ENCODE measurements around the gene FUT1. TPM values are rescaled to one million over a fixed set of nuclear protein-coding genes. Genes with fewer than 3 reads are reported as not detected.

FUT1 gene
- total RNA-seq, 2 donors from 2014 or later: 2.1 to 4.1 TPM

DNA sequence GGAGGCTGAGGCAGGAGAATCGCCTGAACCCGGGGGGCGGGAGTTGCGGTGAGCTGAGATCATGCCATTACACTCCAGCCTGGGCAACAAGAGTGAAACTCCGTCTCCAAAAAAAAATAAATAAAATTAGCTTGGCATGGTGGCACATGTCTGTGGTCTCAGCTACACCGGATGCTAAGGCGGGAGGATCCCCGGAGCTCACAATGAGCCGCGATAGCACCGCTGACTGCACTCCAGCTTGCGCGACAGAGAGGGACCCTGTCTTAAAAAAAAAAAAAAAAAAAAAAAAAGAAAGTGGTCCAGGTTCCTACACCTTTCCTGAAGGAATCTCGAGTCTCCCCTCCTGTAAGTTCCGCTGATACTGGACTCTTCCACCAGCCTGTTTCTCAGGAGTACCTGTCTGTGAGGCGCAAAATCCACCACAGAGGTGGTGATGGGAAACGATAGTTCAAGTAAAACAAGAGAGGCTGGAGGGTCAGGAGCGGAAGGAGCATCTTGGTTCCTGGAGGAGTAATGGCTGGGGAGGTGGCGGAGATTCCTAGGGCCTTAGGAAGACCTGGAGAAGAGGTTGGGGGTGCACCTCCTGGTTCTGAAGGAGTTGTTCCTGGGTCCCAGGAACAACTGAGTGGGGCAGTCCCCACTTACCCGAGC, 471 bp downstream of the FUT1 start:
- Histone ChIP-seq H3K4me1 (replicated peaks) (no peaks in the 10 kb centered on the region), H3K27me3 (replicated peaks; ENCODE audit: insufficient read depth) (no peaks in the 10 kb centered on the region), H3K36me3 (no peaks in the 10 kb centered on the region), H3K9me3 (no peaks in the 10 kb centered on the region), H3K27ac (peak overlapping the region; percentile 66 to 79), H3K4me3 (peak overlapping the region; percentile 33 to 48)
- no peak for DNase-seq (ENCODE audit: low spot score)
- intact Hi-C loops (cut with DNase I): no loop called here
- TF ChIP-seq, protein P1, sequence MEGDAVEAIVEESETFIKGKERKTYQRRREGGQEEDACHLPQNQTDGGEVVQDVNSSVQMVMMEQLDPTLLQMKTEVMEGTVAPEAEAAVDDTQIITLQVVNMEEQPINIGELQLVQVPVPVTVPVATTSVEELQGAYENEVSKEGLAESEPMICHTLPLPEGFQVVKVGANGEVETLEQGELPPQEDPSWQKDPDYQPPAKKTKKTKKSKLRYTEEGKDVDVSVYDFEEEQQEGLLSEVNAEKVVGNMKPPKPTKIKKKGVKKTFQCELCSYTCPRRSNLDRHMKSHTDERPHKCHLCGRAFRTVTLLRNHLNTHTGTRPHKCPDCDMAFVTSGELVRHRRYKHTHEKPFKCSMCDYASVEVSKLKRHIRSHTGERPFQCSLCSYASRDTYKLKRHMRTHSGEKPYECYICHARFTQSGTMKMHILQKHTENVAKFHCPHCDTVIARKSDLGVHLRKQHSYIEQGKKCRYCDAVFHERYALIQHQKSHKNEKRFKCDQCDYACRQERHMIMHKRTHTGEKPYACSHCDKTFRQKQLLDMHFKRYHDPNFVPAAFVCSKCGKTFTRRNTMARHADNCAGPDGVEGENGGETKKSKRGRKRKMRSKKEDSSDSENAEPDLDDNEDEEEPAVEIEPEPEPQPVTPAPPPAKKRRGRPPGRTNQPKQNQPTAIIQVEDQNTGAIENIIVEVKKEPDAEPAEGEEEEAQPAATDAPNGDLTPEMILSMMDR (IDR thresholded peaks at IDR 0.05): no peak
- TF ChIP-seq POLR2AphosphoS5 (IDR thresholded peaks at IDR 0.05) (no peak), POLR2A (IDR thresholded peaks at IDR 0.05) (no peak)
- WGBS: 13% methylated on average over 20 of the region's 20 CpGs

DNA sequence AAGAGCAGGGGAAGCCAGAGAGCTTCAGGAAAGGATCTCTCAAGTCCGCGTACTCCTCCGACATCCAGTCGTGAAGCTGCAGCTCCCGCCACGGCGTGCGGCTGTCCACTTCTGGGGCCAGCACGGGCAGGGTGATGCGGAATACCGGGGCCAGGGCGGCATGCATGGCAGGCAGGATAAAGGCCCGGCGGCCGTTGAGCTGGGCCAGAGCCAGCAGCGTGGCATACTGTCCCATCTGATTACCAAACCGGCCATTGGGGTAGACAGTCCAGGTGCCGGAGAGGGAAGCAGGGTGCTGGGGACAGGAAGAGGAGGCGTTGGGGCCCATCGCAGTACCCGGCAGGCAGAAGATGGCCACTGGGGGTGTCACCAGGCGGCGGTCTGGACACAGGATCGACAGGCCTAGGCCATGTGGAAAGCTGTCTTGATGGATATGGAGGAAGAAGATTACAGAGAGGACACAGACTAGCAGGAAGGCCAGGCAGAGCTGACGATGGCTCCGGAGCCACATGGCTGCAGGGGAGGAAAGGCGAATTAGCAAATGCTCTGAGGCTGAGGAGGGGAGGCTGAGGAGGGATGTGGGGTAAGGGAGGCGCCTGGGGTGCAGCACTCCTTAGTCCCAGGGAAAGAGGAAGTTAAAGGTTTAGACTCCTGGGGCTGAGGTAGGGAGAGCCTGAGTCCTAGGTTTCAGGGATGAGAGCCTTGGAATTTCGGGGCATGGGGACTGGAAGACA, 1.5 kb downstream of the FUT1 start:
- no peak overlapping the region for H3K27ac ChIP-seq
- no peaks in the 10 kb centered on the region for H3K9me3 ChIP-seq
- no peaks in the 10 kb centered on the region for H3K36me3 ChIP-seq
- intact Hi-C loops (cut with DNase I): no loop called here
- no peak overlapping the region for H3K4me3 ChIP-seq
- TF ChIP-seq POLR2AphosphoS5 (IDR thresholded peaks at IDR 0.05) (no peak), POLR2A (IDR thresholded peaks at IDR 0.05) (no peak)
- TF ChIP-seq, protein P1 (IDR thresholded peaks at IDR 0.05): no peak
- DNase-seq (ENCODE audit: low spot score): no peak
- no peaks in the 10 kb centered on the region for H3K27me3 ChIP-seq (replicated peaks; ENCODE audit: insufficient read depth)
- no peaks in the 10 kb centered on the region for H3K4me1 ChIP-seq (replicated peaks)
- 91% methylated on average over 29 of the region's 29 CpGs for WGBS

DNA sequence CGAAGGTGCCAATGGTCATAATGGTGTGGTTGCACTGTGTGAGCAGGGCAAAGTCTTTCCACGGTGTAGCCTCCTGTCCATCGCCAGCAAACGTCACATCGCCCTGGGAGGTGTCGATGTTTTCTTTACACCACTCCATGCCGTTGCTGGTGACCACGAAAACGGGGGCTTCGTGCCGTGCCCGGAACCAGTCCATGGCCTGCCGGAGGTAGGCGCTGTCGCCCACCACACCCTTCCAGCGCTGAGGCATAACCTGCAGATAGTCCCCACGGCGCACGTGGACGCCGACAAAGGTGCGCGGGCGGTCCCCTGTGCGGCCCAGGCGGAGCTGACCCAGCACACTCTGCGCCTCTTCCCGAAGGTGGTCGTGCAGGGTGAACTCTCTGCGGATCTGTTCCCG, 2.1 kb downstream of the FUT1 start:
- Histone ChIP-seq H3K27me3 (replicated peaks; ENCODE audit: insufficient read depth) (no peaks in the 10 kb centered on the region), H3K36me3 (no peaks in the 10 kb centered on the region), H3K4me3 (no peak overlapping the region), H3K9me3 (no peaks in the 10 kb centered on the region), H3K27ac (no peak overlapping the region), H3K4me1 (replicated peaks) (no peaks in the 10 kb centered on the region)
- intact Hi-C loops (cut with DNase I): no loop called here
- 92% methylated on average over 20 of the region's 31 CpGs for WGBS
- DNase-seq (ENCODE audit: low spot score): no peak
- TF ChIP-seq, protein P1 (IDR thresholded peaks at IDR 0.05): no peak
- TF ChIP-seq POLR2A (IDR thresholded peaks at IDR 0.05): no peak
- no peak for TF ChIP-seq POLR2AphosphoS5 (IDR thresholded peaks at IDR 0.05)

GRCh38 chr19:48749571-48750198, 2.8 kb downstream of the FUT1 start:
- WGBS: 73% methylated on average over 4 of the region's 4 CpGs

More at GRCh38 chr19:48749571-48750198, 2.8 kb downstream of the FUT1 start:
- Histone ChIP-seq H3K27ac (no peak overlapping the region), H3K4me3 (no peak overlapping the region), H3K4me1 (replicated peaks) (no peaks in the 10 kb centered on the region), H3K36me3 (no peaks in the 10 kb centered on the region), H3K9me3 (no peaks in the 10 kb centered on the region), H3K27me3 (replicated peaks; ENCODE audit: insufficient read depth) (no peaks in the 10 kb centered on the region)
- TF ChIP-seq POLR2A (IDR thresholded peaks at IDR 0.05) (no peak), POLR2AphosphoS5 (IDR thresholded peaks at IDR 0.05) (no peak)
- TF ChIP-seq, protein P1 (IDR thresholded peaks at IDR 0.05): no peak
- intact Hi-C loops (cut with DNase I): no loop called here
- DNase-seq (ENCODE audit: low spot score): no peak
